Measurements from ENCODE around the gene NCBP3.

DNA sequence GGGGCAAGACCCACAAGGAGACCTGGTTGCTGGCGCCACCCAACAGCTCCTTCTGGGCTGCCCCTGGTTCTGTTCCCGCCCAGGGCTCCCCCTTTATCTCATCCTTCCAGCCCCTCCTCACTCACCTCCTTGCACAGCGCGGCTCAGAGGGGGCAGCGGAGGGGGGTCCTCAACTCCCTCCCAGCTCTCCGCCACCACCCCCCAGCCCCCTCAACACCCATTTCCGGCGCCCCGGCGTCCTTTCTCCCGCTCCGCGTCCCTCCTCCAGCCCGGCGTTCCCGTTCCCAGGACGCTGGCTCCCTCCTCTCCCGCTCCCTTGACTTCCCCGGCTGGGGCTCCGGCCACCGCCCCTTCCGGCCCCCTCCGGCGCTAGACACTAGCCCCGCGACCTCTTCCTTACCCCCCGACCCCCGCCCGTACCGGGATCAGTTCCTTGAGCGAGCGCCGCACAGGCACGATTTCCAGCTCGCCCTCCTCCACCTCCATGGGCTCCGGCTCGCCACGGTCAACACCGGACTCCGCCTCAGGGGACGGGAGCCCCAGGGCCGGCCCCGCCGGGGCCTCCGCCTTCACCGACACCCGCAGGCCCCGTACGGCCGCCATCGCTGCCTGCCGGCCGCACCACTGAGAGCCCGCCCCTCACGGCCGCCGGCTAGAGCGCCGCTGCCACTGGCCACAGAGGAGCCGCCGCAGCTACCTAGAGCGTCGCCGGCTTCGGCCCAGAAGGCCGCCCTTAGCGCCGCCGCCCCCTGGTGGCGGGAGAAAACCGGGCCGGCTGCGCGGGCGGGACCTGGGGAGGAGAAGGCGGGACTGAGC, at the start of gene NCBP3:
- TF ChIP-seq EP300 (IDR thresholded peaks at IDR 0.05) (no peak), POLR2AphosphoS5 (IDR thresholded peaks at IDR 0.05) (peak; percentile 81), CTCF (IDR thresholded peaks at IDR 0.05) (peak in 3 of 4 experiments; percentile 93 to 96 (median 96)), POLR2A (IDR thresholded peaks at IDR 0.05) (peak; percentile 90 to 94)

Measured in gastroesophageal sphincter (tissue), 3 donors.